GM23338 (cell line): ENCODE results near the gene VAPB. TPM values are rescaled to one million over a fixed set of nuclear protein-coding genes. Genes with fewer than 3 reads are reported as not detected.

Experiments used
- ATAC-seq: fragments of 200-7000 bp; cut with Tn5 transposase; 3 replicates; pipeline ENCODE4 v1.9.1; 2020
- DNase-seq: peaks from one replicate; pipeline ENCODE4 v3.0.0-alpha.2; 2015; ENCODE audit warnings: low spot score
- H2AFZ ChIP-seq: fragments of 200-600 bp; sonication (generic); 2 replicates; pipeline ENCODE4 v1.8.0; 2016; ENCODE audit warnings: antibody characterized with exemption, mild to moderate bottlenecking, moderate library complexity
- H3F3A ChIP-seq: fragments of 200-600 bp; sonication (generic); replicated peaks from 2 replicates; pipeline ENCODE4 v1.8.0; 2017; ENCODE audit warnings: antibody characterized with exemption, mixed run types, low read depth
- H3K27ac ChIP-seq: fragments of 200-600 bp; sonication (generic); 2 replicates; pipeline ENCODE4 v1.6.1; 2016; ENCODE audit warnings: low read depth
- H3K27me3 ChIP-seq: fragments of 200-600 bp; sonication (generic); 2 replicates; pipeline ENCODE4 v1.8.0; 2016; ENCODE audit warnings: mild to moderate bottlenecking, mixed run types, moderate library complexity; ENCODE audit not compliant: insufficient read depth
- H3K36me3 ChIP-seq: fragments of 200-600 bp; sonication (generic); 2 replicates; pipeline ENCODE4 v1.8.0; 2016; ENCODE audit warnings: mild to moderate bottlenecking; ENCODE audit not compliant: insufficient read depth
- H3K4me1 ChIP-seq: fragments of 200-600 bp; sonication (generic); 2 replicates; pipeline ENCODE4 v1.8.0; 2016; ENCODE audit warnings: mild to moderate bottlenecking, moderate library complexity; ENCODE audit not compliant: insufficient read depth
- H3K4me2 ChIP-seq: fragments of 200-600 bp; sonication (generic); 2 replicates; pipeline ENCODE4 v1.7.1; 2017; ENCODE audit warnings: mixed run types
- H3K4me3 ChIP-seq: fragments of 200-600 bp; sonication (generic); 2 replicates; pipeline ENCODE4 v1.6.1; 2016; ENCODE audit warnings: mixed run types
- H3K79me2 ChIP-seq: fragments of 200-600 bp; sonication (generic); replicated peaks from 2 replicates; pipeline ENCODE4 v1.8.0; 2017; ENCODE audit warnings: mild to moderate bottlenecking; ENCODE audit not compliant: insufficient read depth
- H3K9me2 ChIP-seq: fragments of 200-600 bp; sonication (generic); 2 replicates; pipeline ENCODE4 v1.8.0; 2017; ENCODE audit not compliant: insufficient read depth
- H4K20me1 ChIP-seq: fragments of 200-600 bp; sonication (generic); replicated peaks from 2 replicates; pipeline ENCODE4 v1.8.0; 2017; ENCODE audit warnings: mild to moderate bottlenecking; ENCODE audit not compliant: insufficient read depth
- H3K27ac Mint-ChIP-seq: 2 replicates; pipeline ENCODE4 v1.8.0; 2020; ENCODE audit warnings: inconsistent platforms, mild to moderate bottlenecking, moderate library complexity, mixed read lengths
- H3K27me3 Mint-ChIP-seq: 3 replicates; pipeline ENCODE4 v1.8.0; 2022; ENCODE audit warnings: low read depth, mild to moderate bottlenecking, moderate library complexity, mixed read lengths, inconsistent platforms; ENCODE audit not compliant: insufficient read depth, poor library complexity
- H3K36me3 Mint-ChIP-seq: 3 replicates; pipeline ENCODE4 v1.8.0; 2021; ENCODE audit warnings: low read depth, mild to moderate bottlenecking, inconsistent platforms, moderate library complexity, mixed read lengths
- H3K4me1 Mint-ChIP-seq: 3 replicates; pipeline ENCODE4 v1.8.0; 2020; ENCODE audit warnings: mild to moderate bottlenecking, inconsistent platforms, mixed read lengths
- H3K4me3 Mint-ChIP-seq: 3 replicates; pipeline ENCODE4 v1.8.0; 2021; ENCODE audit warnings: moderate library complexity, mild to moderate bottlenecking, inconsistent platforms, mixed read lengths
- H3K9me3 Mint-ChIP-seq: 3 replicates; pipeline ENCODE4 v1.8.0; 2020; ENCODE audit warnings: moderate library complexity, mild to moderate bottlenecking, inconsistent platforms, mixed read lengths
- CREB1 ChIP-seq: fragments of 250-450 bp; sonication (Bioruptor Pico); IDR thresholded peaks from 2 replicates; pipeline ENCODE4 v1.5.0; 2020; ENCODE audit warnings: low read depth, mild to moderate bottlenecking, moderate library complexity
- CTCF ChIP-seq, 2 experiments: fragments of 200-600 bp in 1 of 2; sonication (generic) in 1 of 2; conservative IDR thresholded peaks; 2 replicates each; pipeline versions ENCODE4 v1.5.1 to v1.6.1; 2016 to 2017; ENCODE audit warnings: antibody characterized with exemption in 2 of 2, low read depth in 2 of 2, mild to moderate bottlenecking in 2 of 2, moderate library complexity in 1 of 2
- ETS1 ChIP-seq: IDR thresholded peaks from 2 replicates; pipeline ENCODE4 v1.6.1; 2016; ENCODE audit warnings: antibody characterized with exemption
- EZH2 ChIP-seq: fragments of 200-600 bp; sonication (generic); IDR thresholded peaks from one replicate; pipeline ENCODE4 v1.8.0; 2017; ENCODE audit warnings: antibody characterized with exemption, mild to moderate bottlenecking, low read depth; ENCODE audit not compliant: unreplicated experiment
- EZH2phosphoT487 ChIP-seq: fragments of 200-600 bp; sonication (generic); IDR thresholded peaks from one replicate; pipeline ENCODE4 v1.8.1; 2018; ENCODE audit warnings: antibody characterized with exemption; ENCODE audit not compliant: unreplicated experiment
- JUNB ChIP-seq: IDR thresholded peaks from one replicate; pipeline ENCODE4 v1.6.1; 2016; ENCODE audit warnings: antibody characterized with exemption; ENCODE audit not compliant: unreplicated experiment
- NANOG ChIP-seq: IDR thresholded peaks from 2 replicates; pipeline ENCODE4 v1.6.1; 2016; ENCODE audit warnings: antibody characterized with exemption, borderline replicate concordance
- POLR2AphosphoS5 ChIP-seq: IDR thresholded peaks from 2 replicates; pipeline ENCODE4 v1.6.1; 2016; ENCODE audit warnings: antibody characterized with exemption, low read depth
- REST ChIP-seq: IDR thresholded peaks from one replicate; pipeline ENCODE4 v1.6.1; 2018; ENCODE audit warnings: antibody characterized with exemption; ENCODE audit not compliant: unreplicated experiment
- STAT1 ChIP-seq: IDR thresholded peaks from one replicate; pipeline ENCODE4 v1.6.1; 2016; ENCODE audit warnings: antibody characterized with exemption; ENCODE audit not compliant: unreplicated experiment
- ZNF114 ChIP-seq: fragments of 250-450 bp; sonication (Bioruptor Pico); IDR thresholded peaks from 2 replicates; pipeline ENCODE4 v1.5.0; 2020; ENCODE audit warnings: mild to moderate bottlenecking, moderate library complexity
- ZNF331 ChIP-seq: fragments of 250-450 bp; sonication (Bioruptor Pico); IDR thresholded peaks from 2 replicates; pipeline ENCODE4 v1.5.0; 2020; ENCODE audit warnings: low read depth, mild to moderate bottlenecking, moderate library complexity
- ZNF462 ChIP-seq: fragments of 250-450 bp; sonication (Bioruptor Pico); IDR thresholded peaks from 2 replicates; pipeline ENCODE4 v1.5.0; 2020; ENCODE audit warnings: mild to moderate bottlenecking, moderate library complexity
- polyA plus RNA-seq: library from polyadenylated mRNA; unstranded; fragments of >200 nt; fragmentation: Nextera tagmentation; extraction: Ambion mirVana; gene quantifications from 2 replicates; pipeline ENCODE4 v1.2.1, GENCODE V29; 2016
- total RNA-seq: library from RNA; depleted of rRNA; stranded (reverse); fragments of >200 nt; shearing (Covaris generic); gene quantifications from 2 replicates; pipeline ENCODE4 v1.2.3, GENCODE V29; 2014

VAPB gene
- total and polyA plus RNA-seq, 2 experiments from 2014 or later, result 18.8 to 22.9 TPM

- Mint-ChIP-seq H3K4me3 (no peak overlapping the region), H3K4me1 (peaks cover 5% of the 10 kb centered on the region; the same call in 2 of the 3 replicates), H3K36me3 (peaks cover 4% of the 10 kb centered on the region; the same call in 2 of the 3 replicates), H3K9me3 (peaks cover 9% of the 10 kb centered on the region), H3K27ac (no peak overlapping the region), H3K27me3 (peaks cover 3% of the 10 kb centered on the region)
- TF ChIP-seq CTCF (conservative IDR thresholded peaks at IDR 0.05; ENCODE audit: low read depth in 2 of 2), result no peak
- TF ChIP-seq EZH2, result no peak
- TF ChIP-seq CREB1 (CRISPR knock-in tag), result no peak
- no peak for TF ChIP-seq ZNF114 (CRISPR knock-in tag)
- TF ChIP-seq EZH2phosphoT487, result no peak
- no peak for TF ChIP-seq NANOG
- TF ChIP-seq POLR2AphosphoS5, result no peak
- no peak for TF ChIP-seq ZNF331 (CRISPR knock-in tag)
- no peak for TF ChIP-seq ETS1
- TF ChIP-seq REST, result no peak
- TF ChIP-seq ZNF462, result no peak
- no peak for TF ChIP-seq JUNB
- TF ChIP-seq STAT1, result no peak
- H3F3A ChIP-seq, result no peaks in the 10 kb centered on the region
- DNase-seq (no peak), ATAC-seq (no peak)
- no peaks in the 10 kb centered on the region for H4K20me1 ChIP-seq
- no peaks in the 10 kb centered on the region; the same call in 1 of the 2 replicates for H3K9me2 ChIP-seq
- H3K4me3 ChIP-seq, result no peak overlapping the region
- H3K27me3 ChIP-seq, result no peaks in the 10 kb centered on the region
- 0 out of 2 replicates have a peak, but pooled peaks cover 2% of the 10 kb centered on the region for H3K36me3 ChIP-seq
- no peaks in the 10 kb centered on the region for H3K79me2 ChIP-seq
- no peak overlapping the region for H2AFZ ChIP-seq
- no peaks in the 10 kb centered on the region for H3K4me1 ChIP-seq
- no peak overlapping the region for H3K27ac ChIP-seq
- no peak overlapping the region for H3K4me2 ChIP-seq
Observed at GRCh38 chr20:58472273-58473018, 83.4 kb downstream of the VAPB start.
